ENCODE data around the gene OR8B2.

- peak in 3 of 4 experiments; percentile 23 to 58 (median 34) for TF ChIP-seq CTCF (IDR thresholded peaks at IDR 0.05)
- no peak for TF ChIP-seq POLR2A (IDR thresholded peaks at IDR 0.05)
- TF ChIP-seq POLR2AphosphoS5 (IDR thresholded peaks at IDR 0.05), result no peak
Observed at GRCh38 chr11:124402326-124402922, 18.1 kb upstream of the OR8B2 start.
